A549 (cell line): ENCODE measurements around the gene DNAJA3. TPM values are rescaled to one million over a fixed set of nuclear protein-coding genes. Genes with fewer than 3 reads are reported as not detected.

Experiments used
- ATAC-seq, 2 experiments: fragments of 200-7000 bp in 1 of 2; fragments of >200 bp in 1 of 2; cut with Nextera tagmentation in 1 of 2; cut with Tn5 transposase in 1 of 2; 3 replicates each; pipeline versions ENCODE4 v1.8.0 to v1.9.1; 2018 to 2020; ENCODE audit warnings: mild to moderate bottlenecking in 1 of 2, moderate library complexity in 1 of 2
- CTCF ChIA-PET: fragments of 300-600 bp; sonication (Branson Sonifier 250); formaldehyde crosslinking; extraction: SDS; loops from one replicate; lab custom pipeline; 2021; ENCODE audit warnings: antibody characterized with exemption, inconsistent platforms; lab: Yijun Ruan, JAX
- POLR2A ChIA-PET: fragments of 350-600 bp; formaldehyde crosslinking; extraction: SDS; loops from one replicate; lab custom pipeline; 2021; ENCODE audit warnings: antibody characterized with exemption, inconsistent platforms; lab: Yijun Ruan, JAX
- DNase-seq, 2 experiments: peaks; one replicate each; pipeline versions ENCODE4 v3.0.0 to v3.0.0-alpha.2; 2011 to 2016; ENCODE audit warnings: low read depth in 1 of 2, low spot score in 1 of 2
- FAIRE-seq: peaks from 2 replicates; lab custom pipeline; 2011; peaks lifted over from hg19 to GRCh38; lab: Jason Lieb, UNC
- H3K27ac ChIP-seq, 2 experiments: fragments of >200 bp; sonication (Bioruptor Twin); formaldehyde crosslinking; 3 replicates each; pipeline ENCODE4 v1.5.1; 2016 to 2017
- H3K4me1 ChIP-seq: fragments of >200 bp; sonication (Bioruptor Twin); formaldehyde crosslinking; 3 replicates; pipeline ENCODE4 v1.6.1; 2016
- H3K4me2 ChIP-seq: fragments of >200 bp; sonication (Bioruptor Twin); formaldehyde crosslinking; 3 replicates; pipeline ENCODE4 v1.6.1; 2016
- H3K4me3 ChIP-seq: fragments of >200 bp; sonication (Bioruptor Twin); formaldehyde crosslinking; 3 replicates; pipeline ENCODE4 v1.5.1; 2016
- H3K9me3 ChIP-seq: fragments of >200 bp; sonication (Bioruptor Twin); formaldehyde crosslinking; 3 replicates; pipeline ENCODE4 v1.6.1; 2016
- BCL3 ChIP-seq: fragments of >200 bp; sonication (Bioruptor Twin); formaldehyde crosslinking; IDR thresholded peaks from 3 replicates; pipeline ENCODE4 v1.6.1; 2016
- CBX2 ChIP-seq: fragments of 200-600 bp; sonication (generic); IDR thresholded peaks from 2 replicates; pipeline ENCODE4 v1.6.1; 2016; ENCODE audit warnings: low read depth, mild to moderate bottlenecking, borderline replicate concordance
- FOSL2 ChIP-seq, 2 experiments: fragments of 450-650 bp in 1 of 2; fragments of >200 bp in 1 of 2; sonication (Bioruptor Twin) in 1 of 2; formaldehyde crosslinking; IDR thresholded peaks; 2 replicates each; pipeline versions ENCODE4 v1.5.0 to v1.6.1; 2016 to 2020; ENCODE audit warnings: mild to moderate bottlenecking in 1 of 2, moderate library complexity in 1 of 2
- HDAC2 ChIP-seq: fragments of 200-600 bp; sonication (generic); IDR thresholded peaks from 2 replicates; pipeline ENCODE4 v1.6.1; 2016
- HMGXB4 ChIP-seq: fragments of 250-450 bp; sonication (Bioruptor Pico); IDR thresholded peaks from 2 replicates; pipeline ENCODE4 v1.5.0; 2021; ENCODE audit warnings: mild to moderate bottlenecking, moderate library complexity, borderline replicate concordance
- JUN ChIP-seq, 2 experiments: fragments of >200 bp; sonication (Bioruptor Twin); formaldehyde crosslinking; IDR thresholded peaks; 2 replicates in 1 of 2; 3 replicates in 1 of 2; pipeline ENCODE4 v1.6.1; 2016 to 2017
- KDM5A ChIP-seq: fragments of 200-600 bp; sonication (generic); IDR thresholded peaks from 2 replicates; pipeline ENCODE4 v1.6.1; 2016; ENCODE audit warnings: antibody characterized with exemption, mild to moderate bottlenecking
- MAFK ChIP-seq: fragments of 450-650 bp; IDR thresholded peaks from 2 replicates; pipeline ENCODE4 v1.6.1; 2014; ENCODE audit not compliant: partially characterized antibody
- MAX ChIP-seq: IDR thresholded peaks from 2 replicates; pipeline ENCODE4 v1.6.1; 2012
- MYC ChIP-seq: IDR thresholded peaks from 2 replicates; pipeline ENCODE4 v1.6.1; 2012; ENCODE audit warnings: mild to moderate bottlenecking, inconsistent platforms, low read length, improper control_type of control experiment, borderline replicate concordance
- NPAS2 ChIP-seq: fragments of 250-450 bp; sonication (Bioruptor Pico); IDR thresholded peaks from 2 replicates; pipeline ENCODE4 v1.8.0; 2022; ENCODE audit warnings: mild to moderate bottlenecking, moderate library complexity, borderline replicate concordance
- PHF8 ChIP-seq: fragments of 200-600 bp; sonication (generic); IDR thresholded peaks from 2 replicates; pipeline ENCODE4 v1.6.1; 2016; ENCODE audit warnings: low read depth, mild to moderate bottlenecking, antibody characterized with exemption, moderate library complexity, borderline replicate concordance
- POLR2A ChIP-seq: IDR thresholded peaks from 2 replicates; pipeline ENCODE4 v1.6.1; 2012; ENCODE audit warnings: mild to moderate bottlenecking, low read length
- RAD21 ChIP-seq, 2 experiments: fragments of >200 bp in 1 of 2; sonication (Bioruptor Twin) in 1 of 2; formaldehyde crosslinking in 1 of 2; IDR thresholded peaks in 1 of 2; conservative IDR thresholded peaks in 1 of 2; 2 replicates in 1 of 2; 3 replicates in 1 of 2; pipeline ENCODE4 v1.6.1; 2012 to 2018; ENCODE audit warnings: inconsistent platforms in 1 of 2
- RFX5 ChIP-seq: fragments of 450-650 bp; IDR thresholded peaks from 2 replicates; pipeline ENCODE4 v1.7.1; 2014; ENCODE audit warnings: antibody characterized with exemption, mild to moderate bottlenecking, moderate library complexity
- RNF2 ChIP-seq: fragments of 200-600 bp; sonication (generic); IDR thresholded peaks from 2 replicates; pipeline ENCODE4 v1.6.1; 2016; ENCODE audit warnings: low read depth, mild to moderate bottlenecking, antibody characterized with exemption, moderate library complexity, borderline replicate concordance
- TFCP2L1 ChIP-seq: fragments of 250-450 bp; sonication (Bioruptor Pico); IDR thresholded peaks from 2 replicates; pipeline ENCODE4 v1.5.0; 2021; ENCODE audit warnings: mild to moderate bottlenecking
- WGBS: methylation state at CpG from one replicate; pipeline ENCODE4 v1.1.6; 2017; ENCODE audit errors: missing lambda C conversion rate; 5-methylcytosine and 5-hydroxymethylcytosine counted together
- polyA plus RNA-seq, 4 experiments: library from polyadenylated mRNA; depleted of rRNA in 3 of 4; stranded (reverse); fragments of >200 nt; fragmentation: RNase III in 1 of 4; extraction: RNeasy Plus Mini Kit Qiagen cat#74134 plus additional on column Dnase treatment in 1 of 4; gene quantifications; 2 replicates in 3 of 4; 3 replicates in 1 of 4; pipeline ENCODE4 v1.2.3, GENCODE V29; 2011 to 2017
- TF ChIP-seq, protein P1 (sequence below): IDR thresholded peaks from 2 replicates; pipeline ENCODE4 v1.6.1; 2012; ENCODE audit warnings: low read depth, borderline replicate concordance
- TF ChIP-seq, protein P2 (sequence below): fragments of >200 bp; sonication (Bioruptor Twin); formaldehyde crosslinking; IDR thresholded peaks from 3 replicates; pipeline ENCODE4 v1.5.1; 2016

The DNAJA3 gene
- polyA plus RNA-seq, 2 of the 4 experiments (the other 2 are of a cell fraction) = 64.6 to 77.2 TPM

GRCh38 chr16:4475880-4476788 lies 50.5 kb downstream of the DNAJA3 start, which contains the start of gene HMOX2:
Gene HMOX2, plus strand, starts transcription at chr16:4476398. Its CDS starts 29,127 bp downstream, at chr16:4505525.
- 24% methylated on average over 27 of the region's 70 CpGs for WGBS
- ATAC-seq = peak; percentile 90 to 91
- CTCF ChIA-PET = interaction anchor here (0.7 to 2.7 kb wide), 21 partner anchors 10 to 208 kb away, joined by 3 to 8 read pairs (median 4); partner anchors contain the start of gene C16orf96

DNA sequence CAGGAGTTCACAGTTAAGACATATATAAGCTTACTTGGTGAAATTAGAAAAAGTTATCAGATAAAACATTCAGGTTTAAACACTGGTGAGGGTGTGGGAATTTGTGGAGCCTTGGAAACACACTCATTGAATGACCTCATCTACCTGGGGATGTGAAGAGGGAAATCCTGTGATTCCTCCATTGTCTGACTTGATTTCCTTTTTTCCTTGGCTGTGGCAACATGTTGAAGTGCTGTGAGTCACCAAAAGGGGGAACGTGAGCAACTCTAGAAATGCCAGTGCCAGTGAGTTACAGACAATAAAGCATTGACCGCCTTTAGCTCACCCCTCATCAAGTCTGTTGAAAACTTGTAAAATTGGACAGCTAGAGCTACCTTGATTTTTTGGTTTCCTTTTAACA lies 52.3 kb downstream of the DNAJA3 start:
- no peak overlapping the region for H3K27ac ChIP-seq
- no peak overlapping the region for H3K4me3 ChIP-seq
- POLR2A ChIA-PET = no interaction called here
- peak overlapping the region; percentile 88 for H3K4me2 ChIP-seq
- CTCF ChIA-PET = interaction anchor here (0.6 to 2.7 kb wide), 9 partner anchors 10 to 146 kb away, joined by 3 to 8 read pairs (median 3); partner anchors contain the start of gene MGRN1
- FAIRE-seq (no peak), ATAC-seq (no peak), DNase-seq (no peak)
- WGBS = 57% methylated on average over 2 of the region's 2 CpGs
- H3K9me3 ChIP-seq = peaks cover 4% of the 10 kb centered on the region; the same call in 1 of the 3 replicates
- peaks cover 27% of the 10 kb centered on the region for H3K4me1 ChIP-seq
- TF ChIP-seq JUN (IDR thresholded peaks at IDR 0.05) (no peak), RFX5 (no peak), POLR2A (no peak), CBX2 (no peak), RNF2 (no peak), RAD21 (conservative IDR thresholded peaks at IDR 0.05 in 1 of 2, IDR thresholded peaks at IDR 0.05 in 1 of 2) (0 out of 5 replicates have a peak, but pooled peaks of 1 of the 2 experiments have one; percentile 3), KDM5A (no peak), FOSL2 (IDR thresholded peaks at IDR 0.05) (no peak), FOSL2 (CRISPR knock-in tag; IDR thresholded peaks at IDR 0.05) (peak; percentile 50; the same call in 1 of the 2 replicates)
- TF ChIP-seq, protein P1, sequence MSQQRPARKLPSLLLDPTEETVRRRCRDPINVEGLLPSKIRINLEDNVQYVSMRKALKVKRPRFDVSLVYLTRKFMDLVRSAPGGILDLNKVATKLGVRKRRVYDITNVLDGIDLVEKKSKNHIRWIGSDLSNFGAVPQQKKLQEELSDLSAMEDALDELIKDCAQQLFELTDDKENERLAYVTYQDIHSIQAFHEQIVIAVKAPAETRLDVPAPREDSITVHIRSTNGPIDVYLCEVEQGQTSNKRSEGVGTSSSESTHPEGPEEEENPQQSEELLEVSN = no peak
- TF ChIP-seq, protein P2, sequence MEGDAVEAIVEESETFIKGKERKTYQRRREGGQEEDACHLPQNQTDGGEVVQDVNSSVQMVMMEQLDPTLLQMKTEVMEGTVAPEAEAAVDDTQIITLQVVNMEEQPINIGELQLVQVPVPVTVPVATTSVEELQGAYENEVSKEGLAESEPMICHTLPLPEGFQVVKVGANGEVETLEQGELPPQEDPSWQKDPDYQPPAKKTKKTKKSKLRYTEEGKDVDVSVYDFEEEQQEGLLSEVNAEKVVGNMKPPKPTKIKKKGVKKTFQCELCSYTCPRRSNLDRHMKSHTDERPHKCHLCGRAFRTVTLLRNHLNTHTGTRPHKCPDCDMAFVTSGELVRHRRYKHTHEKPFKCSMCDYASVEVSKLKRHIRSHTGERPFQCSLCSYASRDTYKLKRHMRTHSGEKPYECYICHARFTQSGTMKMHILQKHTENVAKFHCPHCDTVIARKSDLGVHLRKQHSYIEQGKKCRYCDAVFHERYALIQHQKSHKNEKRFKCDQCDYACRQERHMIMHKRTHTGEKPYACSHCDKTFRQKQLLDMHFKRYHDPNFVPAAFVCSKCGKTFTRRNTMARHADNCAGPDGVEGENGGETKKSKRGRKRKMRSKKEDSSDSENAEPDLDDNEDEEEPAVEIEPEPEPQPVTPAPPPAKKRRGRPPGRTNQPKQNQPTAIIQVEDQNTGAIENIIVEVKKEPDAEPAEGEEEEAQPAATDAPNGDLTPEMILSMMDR = no peak

More at GRCh38 chr16:4475880-4476788, 50.5 kb downstream of the DNAJA3 start, which contains the start of gene HMOX2:
- Histone ChIP-seq H3K4me2 (peak within 1 kb of the TSS; percentile 94), H3K27ac (peak within 1 kb of the TSS; percentile 87 to 93), H3K4me3 (peak within 1 kb of the TSS; percentile 78)
- DNase-seq (peak; percentile 92 to 95), FAIRE-seq (no peak)
- POLR2A ChIA-PET = interaction anchor here (1.0 to 1.7 kb wide), 5 partner anchors 14 to 38 kb away, joined by 3 to 5 read pairs (median 4); no protein-coding TSS in a partner anchor
- TF ChIP-seq BCL3 (peak; percentile 81; the same call in 1 of the 3 replicates), POLR2A (peak; percentile 96), MYC (peak; percentile 81), HMGXB4 (CRISPR knock-in tag) (peak; percentile 17; the same call in 1 of the 2 replicates), MAX (peak; percentile 96), PHF8 (peak; percentile 77), HDAC2 (no peak), TFCP2L1 (CRISPR knock-in tag) (0 out of 2 replicates have a peak, but pooled peaks have one; percentile 37), NPAS2 (CRISPR knock-in tag) (no peak), MAFK (no peak), JUN (IDR thresholded peaks at IDR 0.05) (peak in 1 of 2 experiments; percentile 55; a peak in 1 of 5 replicates)
- TF ChIP-seq, protein P1 = peak; percentile 97
- TF ChIP-seq, protein P2 = peak; percentile 24
- TF ChIP-seq, all 56 proteins: peak for 10
- peaks cover 4% of the 10 kb centered on the region; the same call in 1 of the 3 replicates for H3K9me3 ChIP-seq
- H3K4me1 ChIP-seq = peaks cover 27% of the 10 kb centered on the region
